ENCODE data around the gene SLC25A43. TPM values are rescaled to one million over a fixed set of nuclear protein-coding genes. Genes with fewer than 3 reads are reported as not detected.
"Not testable (repeated sequence)": the region's sequence is repeated elsewhere in the genome, so short reads cannot be mapped to it uniquely, and the experiment has no call there.

SLC25A43 gene
- total and polyA plus RNA-seq, 2 of the 8 experiments (the other 6 are each of a cell fraction or from before 2014, with no cell fraction given): 3.1 to 5.8 TPM

GRCh38 chrX:119441295-119441694, 42.2 kb downstream of the SLC25A43 start:
- H3K23me2 ChIP-seq (ENCODE audit: low read depth, low read length); H3K9ac ChIP-seq (replicated peaks in 1 of 4; ENCODE audit: extremely low read depth in 1 of 4, low read depth in 3 of 4, low read length in 3 of 4); H3K4me3 ChIP-seq (ENCODE audit: extremely low read depth in 1 of 4, insufficient read depth in 2 of 4, low read depth in 3 of 4, low read length in 4 of 4); CTCF ChIA-PET (ENCODE audit: partially characterized antibody); H3K27me3 ChIP-seq (replicated peaks in 1 of 4; ENCODE audit: control insufficient read depth in 3 of 4, extremely low read depth in 1 of 4, insufficient read depth in 3 of 4, low read length in 3 of 4); DNase-seq (ENCODE audit: low read depth in 1 of 2, low spot score in 2 of 2); H3K56ac ChIP-seq (replicated peaks; ENCODE audit: insufficient read length, low read depth, low read length); H3K4me1 ChIP-seq (replicated peaks in 1 of 4; ENCODE audit: control insufficient read depth in 3 of 4, insufficient read depth in 4 of 4, low read length in 3 of 4); H3K79me2 ChIP-seq (ENCODE audit: control insufficient read depth in 1 of 2, insufficient read depth in 2 of 2, low read length in 2 of 2); H2BK12ac ChIP-seq (ENCODE audit: low read depth, low read length); H3K9me3 ChIP-seq (ENCODE audit: insufficient read depth in 2 of 2, low read depth in 1 of 2, low read length in 1 of 2); H2BK20ac ChIP-seq (ENCODE audit: low read length); H3K18ac ChIP-seq (ENCODE audit: extremely low read depth, low read length); H4K5ac ChIP-seq (ENCODE audit: insufficient read length, low read depth, low read length); H2AFZ ChIP-seq (ENCODE audit: low read length); H2BK5ac ChIP-seq (ENCODE audit: low read depth, low read length); H3K4ac ChIP-seq (replicated peaks; ENCODE audit: insufficient read length, low read depth, low read length); H4K8ac ChIP-seq (ENCODE audit: extremely low read depth, insufficient read depth, low read length); H3K79me1 ChIP-seq (ENCODE audit: low read depth, low read length); H4K20me1 ChIP-seq (replicated peaks in 1 of 2; ENCODE audit: control insufficient read depth in 1 of 2, insufficient read depth in 2 of 2, low read length in 2 of 2); H3K23ac ChIP-seq (ENCODE audit: insufficient read length); H3K14ac ChIP-seq (ENCODE audit: insufficient read length); H3K4me2 ChIP-seq (ENCODE audit: insufficient read depth in 1 of 2, low read depth in 2 of 2, low read length in 2 of 2); H2AK5ac ChIP-seq (ENCODE audit: low read depth, low read length); H3K27ac ChIP-seq (ENCODE audit: low read depth, low read length); H2BK15ac ChIP-seq (ENCODE audit: low read length); H3K36me3 ChIP-seq (ENCODE audit: control insufficient read depth in 2 of 4, insufficient read depth in 4 of 4, low read length in 3 of 4); H4K91ac ChIP-seq (replicated peaks; ENCODE audit: insufficient read length, low read length); H2BK120ac ChIP-seq (replicated peaks; ENCODE audit: low read depth, low read length): not testable (repeated sequence)
- FAIRE-seq: peak; percentile 45
- WGBS, 2 experiments (ENCODE audit: extremely low coverage in 1 of 2, insufficient coverage in 1 of 2, insufficient read length in 1 of 2, insufficient replicate concordance in 2 of 2, low coverage in 1 of 2, low lambda C conversion rate in 2 of 2, missing lambda C conversion rate in 1 of 2): 100% methylated on average over 1 of the region's 17 CpGs; no CpG with 5 or more reads in 1 of the 2 experiments
- POLR2A ChIA-PET (ENCODE audit: partially characterized antibody): interaction anchor here (0.8 kb wide), 1 partner anchor 28 kb away, joined by 3 read pairs; no protein-coding TSS in a partner anchor
